NT2/D1 (cell line): ENCODE data around the gene DIP2C.

Experiments
- DNase-seq: peaks from one replicate; pipeline ENCODE4 v3.0.0-alpha.2; 2011; ENCODE audit warnings: low read depth, low spot score
- H3K27me3 ChIP-seq: 2 replicates; pipeline ENCODE4 v1.6.0; 2011; ENCODE audit warnings: mild to moderate bottlenecking; ENCODE audit not compliant: insufficient read length, insufficient read depth
- H3K36me3 ChIP-seq: 2 replicates; pipeline ENCODE4 v1.6.1; 2011; ENCODE audit warnings: mild to moderate bottlenecking, low read length, mixed read lengths; ENCODE audit not compliant: insufficient read depth, insufficient read length
- H3K4me1 ChIP-seq: 2 replicates; pipeline ENCODE4 v1.5.1; 2011; ENCODE audit not compliant: insufficient read depth, insufficient read length
- H3K4me3 ChIP-seq: 2 replicates; pipeline ENCODE4 v1.5.1; 2011; ENCODE audit warnings: low read depth; ENCODE audit not compliant: insufficient read length
- H3K9ac ChIP-seq: 2 replicates; pipeline ENCODE4 v1.6.0; 2011; ENCODE audit warnings: low read depth; ENCODE audit not compliant: insufficient read length
- H3K9me3 ChIP-seq: 2 replicates; pipeline ENCODE4 v1.5.1; 2011; ENCODE audit warnings: mild to moderate bottlenecking, low read length; ENCODE audit not compliant: insufficient read depth
- SUZ12 ChIP-seq: IDR thresholded peaks from 2 replicates; pipeline ENCODE4 v1.6.1; 2011; ENCODE audit not compliant: insufficient read length, insufficient read depth; ENCODE audit errors: extremely low read depth
- YY1 ChIP-seq: IDR thresholded peaks from 2 replicates; pipeline ENCODE4 v1.6.1; 2011; ENCODE audit not compliant: insufficient read length, insufficient read depth
- ZNF274 ChIP-seq: IDR thresholded peaks from 2 replicates; pipeline ENCODE4 v1.6.1; 2011; ENCODE audit warnings: mild to moderate bottlenecking, low read depth, low read length

DIP2C gene

DNA sequence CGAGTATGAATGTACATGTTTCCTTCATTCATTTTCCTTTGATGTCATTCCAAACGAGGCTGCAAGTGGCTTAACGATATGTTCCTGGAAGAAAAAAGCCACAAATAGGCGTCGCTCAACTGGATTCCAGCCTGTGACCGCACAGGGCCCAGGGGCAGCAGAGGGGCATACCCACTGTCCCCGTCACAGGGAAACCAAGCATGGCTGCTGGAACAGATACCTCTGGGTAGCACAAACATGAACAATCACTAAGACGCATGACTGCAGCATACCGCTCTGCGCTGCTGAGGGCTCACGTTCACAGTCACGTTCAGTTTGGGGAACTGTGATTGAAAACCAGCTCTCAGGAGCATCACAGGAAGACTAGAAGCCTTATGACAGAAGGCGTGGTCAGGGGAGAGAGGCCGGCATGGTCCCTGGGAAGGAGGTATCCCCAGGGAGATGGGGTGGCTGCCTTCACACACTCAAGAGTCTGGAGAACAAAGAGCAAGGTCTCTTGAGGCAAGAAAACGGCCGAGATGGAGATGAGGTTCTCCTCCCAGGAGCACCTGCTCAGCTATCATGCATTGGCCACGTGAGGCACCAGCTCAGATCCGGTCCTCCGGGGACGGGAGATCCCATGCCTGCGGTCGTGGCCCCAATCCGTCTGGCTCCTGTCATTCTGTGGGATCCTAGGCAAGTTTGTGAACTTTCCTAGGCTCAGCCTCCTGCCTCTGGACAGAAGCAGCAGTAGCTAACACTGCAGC lies 213.6 kb downstream of the DIP2C start:
- Histone ChIP-seq H3K4me1 (no peaks in the 10 kb centered on the region), H3K4me3 (no peak overlapping the region), H3K9ac (no peak overlapping the region), H3K27me3 (no peaks in the 10 kb centered on the region), H3K9me3 (no peaks in the 10 kb centered on the region), H3K36me3 (peaks cover 21% of the 10 kb centered on the region)
- DNase-seq: no peak
- TF ChIP-seq YY1: no peak

DNA sequence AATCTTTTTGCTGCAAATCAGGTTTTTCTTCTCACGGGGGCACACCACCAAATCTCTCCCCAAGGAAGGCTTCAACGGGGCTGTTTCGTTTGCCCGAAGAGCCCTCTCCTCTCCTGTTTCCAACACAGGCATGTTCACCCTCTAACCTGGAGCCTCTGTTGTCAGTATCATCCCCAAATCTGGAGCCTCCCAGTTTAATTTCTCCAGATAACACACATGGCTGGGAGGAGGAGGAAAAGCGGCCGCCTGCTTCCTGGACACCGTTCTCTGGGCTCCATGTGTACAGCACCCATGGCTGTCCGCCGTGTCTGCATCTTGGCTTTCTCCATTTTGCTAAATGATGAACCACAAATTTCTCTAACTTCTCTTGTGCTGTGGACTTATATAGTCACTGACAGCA lies 214.5 kb downstream of the DIP2C start:
- no peak overlapping the region for H3K4me3 ChIP-seq
- no peak for TF ChIP-seq SUZ12
- TF ChIP-seq ZNF274: no peak
- no peak for TF ChIP-seq YY1
- H3K9ac ChIP-seq: no peak overlapping the region
- H3K27me3 ChIP-seq: no peaks in the 10 kb centered on the region
- no peaks in the 10 kb centered on the region for H3K9me3 ChIP-seq
- H3K36me3 ChIP-seq: peaks cover 24% of the 10 kb centered on the region
- no peak for DNase-seq
- H3K4me1 ChIP-seq: no peaks in the 10 kb centered on the region

DNA sequence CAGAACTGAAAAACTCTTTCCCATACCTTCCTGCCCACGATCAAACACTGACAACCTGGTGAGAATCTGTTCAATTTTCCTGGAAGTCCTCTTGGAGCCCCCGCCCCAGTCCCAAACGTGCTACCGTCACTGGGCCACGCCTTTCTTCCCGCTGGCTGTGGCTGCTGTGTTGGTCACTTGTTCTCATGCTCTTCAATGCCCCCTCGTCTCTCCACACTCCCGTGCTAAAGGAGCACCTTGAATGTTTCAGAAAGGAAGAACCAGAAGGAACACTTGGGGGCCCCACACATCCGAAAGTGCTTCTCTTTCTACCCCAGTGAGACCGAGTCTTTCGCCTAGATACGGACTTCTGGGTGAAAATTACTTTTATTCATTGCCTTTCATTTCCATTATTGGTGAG lies 215.1 kb downstream of the DIP2C start:
- DNase-seq: no peak
- no peaks in the 10 kb centered on the region for H3K4me1 ChIP-seq
- no peak overlapping the region for H3K4me3 ChIP-seq
- TF ChIP-seq YY1: no peak
- TF ChIP-seq ZNF274: no peak
- no peak for TF ChIP-seq SUZ12
- H3K27me3 ChIP-seq: no peaks in the 10 kb centered on the region
- H3K9ac ChIP-seq: no peak overlapping the region
- H3K36me3 ChIP-seq: peaks cover 26% of the 10 kb centered on the region
- H3K9me3 ChIP-seq: no peaks in the 10 kb centered on the region

DNA sequence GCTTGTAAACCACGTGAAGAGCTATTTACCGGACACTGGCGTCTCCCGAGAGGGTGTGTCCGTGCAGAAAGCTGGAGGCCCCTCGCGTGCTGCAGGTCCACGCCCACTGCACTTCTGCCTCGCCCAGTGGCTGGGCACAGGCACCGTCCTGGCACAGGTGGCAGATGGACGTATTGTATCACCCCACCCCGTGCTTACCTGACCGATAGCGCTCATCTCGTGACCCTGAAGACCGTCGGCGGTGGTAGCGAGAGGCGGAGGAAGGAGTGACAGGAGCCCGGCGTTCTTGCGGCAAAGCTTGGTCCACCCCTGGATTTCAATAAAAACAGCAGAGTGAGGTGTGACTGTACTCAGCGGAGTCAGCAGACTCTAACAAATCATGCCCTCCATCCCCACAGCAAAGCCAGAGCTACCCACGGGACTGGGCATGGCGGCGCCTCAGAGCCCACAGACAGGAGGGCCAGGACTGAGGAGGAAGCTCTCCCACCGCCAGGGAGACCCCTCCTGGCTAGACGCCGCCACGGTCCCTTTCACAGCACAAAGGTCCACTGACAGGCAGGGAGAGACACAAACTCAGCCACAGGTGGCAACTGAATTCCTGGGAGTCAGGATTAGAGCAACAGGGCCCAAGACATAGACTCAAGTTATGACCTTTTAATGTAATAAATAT lies 217.1 kb downstream of the DIP2C start:
- H3K27me3 ChIP-seq: no peaks in the 10 kb centered on the region
- no peak overlapping the region for H3K9ac ChIP-seq
- no peaks in the 10 kb centered on the region for H3K4me1 ChIP-seq
- DNase-seq: no peak
- peaks cover 30% of the 10 kb centered on the region for H3K36me3 ChIP-seq
- H3K9me3 ChIP-seq: no peaks in the 10 kb centered on the region
- TF ChIP-seq SUZ12 (no peak), YY1 (no peak), ZNF274 (no peak)
- H3K4me3 ChIP-seq: no peak overlapping the region

DNA sequence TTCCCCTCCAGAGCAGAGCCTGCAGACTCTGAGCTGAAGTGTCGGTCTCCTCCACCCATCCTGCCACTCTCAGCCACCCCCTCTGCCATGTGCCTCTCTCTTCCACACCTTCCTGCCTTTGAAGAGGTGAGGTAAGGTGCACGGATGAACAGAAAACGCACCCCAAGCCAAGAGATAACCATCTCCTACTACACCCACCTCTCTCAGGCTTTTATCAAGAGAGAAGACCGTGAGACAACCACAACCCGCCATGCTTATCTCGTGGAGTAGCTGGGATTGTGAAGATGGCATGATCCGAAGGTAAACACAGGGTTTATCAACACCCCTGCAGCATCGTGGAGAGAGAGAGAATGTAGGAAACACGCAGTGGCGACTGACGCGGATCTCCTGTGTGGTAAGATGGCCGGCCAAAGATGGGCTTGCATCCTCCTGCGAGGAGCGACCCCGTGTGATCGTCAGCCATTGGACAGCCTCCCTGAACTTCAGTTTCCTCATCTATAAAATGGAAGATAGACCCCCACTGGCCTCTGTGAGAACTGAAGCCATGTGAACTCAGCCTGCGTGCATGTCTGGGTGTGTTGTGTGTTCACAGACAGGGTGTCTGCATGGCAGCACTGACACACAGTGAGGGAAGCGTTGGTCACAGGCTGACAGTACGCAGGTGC lies 219.0 kb downstream of the DIP2C start:
- Histone ChIP-seq H3K36me3 (peaks cover 30% of the 10 kb centered on the region), H3K27me3 (no peaks in the 10 kb centered on the region), H3K4me3 (no peak overlapping the region), H3K9me3 (no peaks in the 10 kb centered on the region), H3K9ac (no peak overlapping the region), H3K4me1 (no peaks in the 10 kb centered on the region)
- DNase-seq: no peak
- TF ChIP-seq SUZ12: no peak
- no peak for TF ChIP-seq ZNF274
- no peak for TF ChIP-seq YY1

DNA sequence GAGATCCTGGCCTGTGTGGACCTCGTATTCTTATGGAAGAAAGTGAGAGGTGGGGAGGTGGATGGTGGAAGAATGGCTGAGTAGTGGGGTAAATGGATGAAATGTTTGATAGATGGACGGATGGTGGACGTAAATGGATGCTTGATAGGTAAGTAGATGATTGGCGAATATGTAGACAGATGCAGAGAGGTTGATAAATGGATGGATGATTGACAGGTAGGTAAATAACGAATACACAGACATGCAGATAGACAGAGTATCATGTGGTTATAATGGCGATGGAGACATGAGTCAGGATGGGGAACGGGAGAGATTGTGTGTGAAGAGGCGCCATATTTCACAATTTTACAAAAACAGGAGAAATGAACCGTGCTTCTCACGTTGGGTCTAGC lies 219.5 kb downstream of the DIP2C start:
- no peak for TF ChIP-seq ZNF274
- no peak for TF ChIP-seq SUZ12
- no peak for TF ChIP-seq YY1
- DNase-seq: no peak
- Histone ChIP-seq H3K9me3 (no peaks in the 10 kb centered on the region), H3K36me3 (peaks cover 25% of the 10 kb centered on the region), H3K4me1 (no peaks in the 10 kb centered on the region), H3K27me3 (no peaks in the 10 kb centered on the region), H3K4me3 (no peak overlapping the region), H3K9ac (no peak overlapping the region)

DNA sequence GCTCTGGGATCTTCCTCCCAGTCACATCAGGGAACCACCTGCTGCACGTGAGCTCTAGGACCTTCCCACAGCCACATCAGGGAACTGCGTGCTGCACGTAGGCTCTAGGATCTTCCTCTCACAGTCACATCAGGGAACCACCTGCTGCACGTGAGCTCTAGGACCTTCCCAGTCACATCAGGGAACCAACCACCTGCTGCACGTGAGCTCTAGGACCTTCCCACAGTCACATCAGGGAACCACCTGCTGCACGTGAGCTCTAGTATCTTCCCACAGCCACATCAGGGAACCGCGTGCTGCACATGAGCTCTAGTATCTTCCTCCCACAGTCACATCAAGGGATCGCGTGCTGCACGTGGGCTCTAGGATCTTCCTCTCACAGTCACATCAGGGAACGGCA lies 229.7 kb downstream of the DIP2C start:
- Histone ChIP-seq H3K27me3 (no peaks in the 10 kb centered on the region), H3K9me3 (peaks cover 11% of the 10 kb centered on the region; the same call in 1 of the 2 replicates), H3K36me3 (peaks cover 8% of the 10 kb centered on the region), H3K4me3 (no peak overlapping the region), H3K4me1 (peaks cover 2% of the 10 kb centered on the region), H3K9ac (no peak overlapping the region)
- DNase-seq: no peak
- TF ChIP-seq SUZ12 (no peak), YY1 (no peak), ZNF274 (no peak)
